B cell (primary cell): Measurements from ENCODE around the gene PDZK1. TPM values are rescaled to one million over a fixed set of nuclear protein-coding genes. Genes with fewer than 3 reads are reported as not detected.

Source experiments
- ATAC-seq: fragments of 200-7000 bp; cut with Tn5 transposase; one replicate; pipeline ENCODE4 v1.10.0; 2021; ENCODE audit warnings: low read depth, mild to moderate bottlenecking, moderate number of reproducible peaks, moderate library complexity
- CTCF ChIA-PET: fragments of 350-600 bp; sonication (Branson Sonifier 250); formaldehyde crosslinking; loops from one replicate; lab custom pipeline; 2021; ENCODE audit warnings: antibody characterized with exemption, inconsistent platforms; lab: Charles Lee
- POLR2A ChIA-PET: fragments of 350-600 bp; sonication (Branson Sonifier 250); formaldehyde crosslinking; loops from one replicate; lab custom pipeline; 2021; ENCODE audit warnings: antibody characterized with exemption; lab: Charles Lee
- DNase-seq: peaks from one replicate; pipeline ENCODE4 v3.0.0; 2013
- H2AFZ ChIP-seq: 2 replicates; pipeline ENCODE4 v1.6.1; 2012; ENCODE audit warnings: mild to moderate bottlenecking, low read depth, low read length; ENCODE audit not compliant: insufficient read depth, poor library complexity, severe bottlenecking
- H3K27ac ChIP-seq, 2 donors: 1 replicate in 1 of 2; 2 replicates in 1 of 2; pipeline ENCODE4 v1.5.1; 2012 to 2013; ENCODE audit warnings: low read length in 2 of 2, mild to moderate bottlenecking in 2 of 2, moderate library complexity in 1 of 2
- H3K27me3 ChIP-seq, 4 experiments: fragments of 200-600 bp in 1 of 4; sonication (generic) in 1 of 4; replicated peaks in 1 of 4; 1 replicate in 2 of 4; 2 replicates in 2 of 4; pipeline versions ENCODE4 v1.6.1 to v1.7.0; 2013 to 2016; ENCODE audit warnings: low read length in 3 of 4, mild to moderate bottlenecking in 2 of 4, mixed read lengths in 1 of 4, moderate library complexity in 1 of 4; ENCODE audit not compliant: insufficient read depth in 4 of 4, control insufficient read depth in 3 of 4; ENCODE audit errors: control extremely low read depth in 1 of 4
- H3K36me3 ChIP-seq, 2 experiments: replicated peaks in 1 of 2; 1 replicate in 1 of 2; 2 replicates in 1 of 2; pipeline versions ENCODE4 v1.6.1 to v1.7.1; 2013; ENCODE audit warnings: low read length in 1 of 2; ENCODE audit not compliant: insufficient read depth in 2 of 2, control insufficient read depth in 1 of 2; ENCODE audit errors: control extremely low read depth in 1 of 2, extremely low read depth in 1 of 2
- H3K4me1 ChIP-seq, 2 donors: fragments of 200-600 bp in 1 of 2; sonication (generic) in 1 of 2; 1 replicate in 1 of 2; 2 replicates in 1 of 2; pipeline versions ENCODE4 v1.5.1 to v1.6.1; 2013 to 2017; ENCODE audit warnings: low read length in 2 of 2; ENCODE audit not compliant: control insufficient read depth in 2 of 2, insufficient read depth in 2 of 2
- H3K4me2 ChIP-seq: replicated peaks from 2 replicates; pipeline ENCODE3; 2012; ENCODE audit warnings: mild to moderate bottlenecking, low read depth, low read length; ENCODE audit not compliant: poor library complexity, severe bottlenecking
- H3K4me3 ChIP-seq, 5 experiments: fragments of 200-600 bp in 1 of 5; sonication (generic) in 1 of 5; 1 replicate in 3 of 5; 2 replicates in 2 of 5; pipeline versions ENCODE4 v1.5.1 to v1.7.0; 2011 to 2016; ENCODE audit warnings: low read length in 4 of 5, mild to moderate bottlenecking in 4 of 5, low read depth in 2 of 5, control low read depth in 1 of 5, moderate library complexity in 1 of 5; ENCODE audit not compliant: insufficient read depth in 1 of 5; ENCODE audit errors: control extremely low read depth in 1 of 5, extremely low read depth in 1 of 5
- H3K79me2 ChIP-seq: fragments of 200-600 bp; sonication (generic); one replicate; pipeline ENCODE4 v1.6.0; 2016; ENCODE audit warnings: low read length; ENCODE audit not compliant: control insufficient read depth, insufficient read depth
- H3K9ac ChIP-seq: fragments of 200-600 bp; sonication (generic); 2 replicates; pipeline ENCODE4 v1.6.1; 2017; ENCODE audit warnings: mild to moderate bottlenecking, low read length, moderate library complexity
- H3K9me3 ChIP-seq, 3 donors: one replicate each; pipeline versions ENCODE4 v1.6.1 to v1.7.1; 2013; ENCODE audit warnings: low read length in 2 of 3; ENCODE audit not compliant: control insufficient read depth in 2 of 3, insufficient read depth in 1 of 3; ENCODE audit errors: control extremely low read depth in 1 of 3
- H4K20me1 ChIP-seq: 2 replicates; pipeline ENCODE4 v1.6.0; 2012; ENCODE audit warnings: mild to moderate bottlenecking, low read length; ENCODE audit not compliant: insufficient read depth, control insufficient read depth, poor library complexity, severe bottlenecking
- H3K27ac Mint-ChIP-seq: one replicate; pipeline ENCODE4 v1.8.0; 2021; ENCODE audit warnings: mixed read lengths
- H3K27me3 Mint-ChIP-seq: one replicate; pipeline ENCODE4 v1.8.0; 2021; ENCODE audit warnings: mixed read lengths
- H3K4me1 Mint-ChIP-seq: one replicate; pipeline ENCODE4 v1.8.0; 2021; ENCODE audit warnings: mixed read lengths
- H3K4me3 Mint-ChIP-seq: one replicate; pipeline ENCODE4 v1.8.0; 2021; ENCODE audit warnings: mixed read lengths
- H3K9me3 Mint-ChIP-seq: one replicate; pipeline ENCODE4 v1.8.0; 2022; ENCODE audit warnings: mixed read lengths; ENCODE audit not compliant: insufficient read depth
- CTCF ChIP-seq: fragments of 200-600 bp; IDR thresholded peaks from one replicate; pipeline ENCODE4 v1.8.0; 2022; ENCODE audit warnings: antibody characterized with exemption, mild to moderate bottlenecking
- EZH2 ChIP-seq: IDR thresholded peaks from 2 replicates; pipeline ENCODE4 v1.6.1; 2012; ENCODE audit warnings: borderline replicate concordance, low read depth, mild to moderate bottlenecking, moderate library complexity, low read length; ENCODE audit not compliant: insufficient read depth, poor library complexity, severe bottlenecking
- WGBS: methylation state at CpG from one replicate; pipeline ENCODE4 v1.1.5; 2013; ENCODE audit warnings: missing lambda C conversion rate; ENCODE audit not compliant: insufficient coverage; 5-methylcytosine and 5-hydroxymethylcytosine counted together
- intact Hi-C: fragments of 100-400 bp; cut with micrococcal nuclease; formaldehyde crosslinking; loops from one replicate; pipeline ENCODE4 v1.10.0; 2022
- polyA plus RNA-seq: library from polyadenylated mRNA; depleted of rRNA; stranded (reverse); fragments of >200 nt; gene quantifications from 2 replicates; pipeline ENCODE4 v1.2.3, GENCODE V29; 2012
- total RNA-seq, 2 donors: library from RNA; stranded (reverse); fragments of 120-200 nt in 1 of 2; gene quantifications; 1 replicate in 1 of 2; 2 replicates in 1 of 2; pipeline versions ENCODE4 v1.2.3 to v1.2.4, GENCODE V29; 2013 to 2022

PDZK1 gene
- total and polyA plus RNA-seq, 2 donors (not counting 1 experiment from before 2014, with no cell fraction given): 0.34 TPM; not detected in 1

- no peaks in the 10 kb centered on the region for H3K79me2 ChIP-seq
- H3K4me3 ChIP-seq: no peak overlapping the region
- peaks cover 0 to 55% of the 10 kb centered on the region in 2 experiments for H3K36me3 ChIP-seq
- no peaks in the 10 kb centered on the region for H3K9me3 ChIP-seq
- H3K4me2 ChIP-seq: no peak overlapping the region
- ChIA-PET POLR2A (no interaction called here), CTCF (no interaction called here)
- Mint-ChIP-seq H3K27me3 (no peaks in the 10 kb centered on the region), H3K4me1 (no peaks in the 10 kb centered on the region), H3K9me3 (no peaks in the 10 kb centered on the region), H3K27ac (no peak overlapping the region), H3K4me3 (no peak overlapping the region)
- no peak overlapping the region for H2AFZ ChIP-seq
- ATAC-seq (no peak), DNase-seq (no peak)
- WGBS: 100% methylated on average over 2 of the region's 5 CpGs
- no peaks in the 10 kb centered on the region for H4K20me1 ChIP-seq
- intact Hi-C loops: no loop called here
- no peaks in the 10 kb centered on the region for H3K27me3 ChIP-seq
- H3K9ac ChIP-seq: no peak overlapping the region
- H3K4me1 ChIP-seq: no peaks in the 10 kb centered on the region
- TF ChIP-seq CTCF (no peak), EZH2 (no peak)
- no peak overlapping the region for H3K27ac ChIP-seq
These were observed 43.3 kb upstream of the PDZK1 start for GRCh38 chr1:145750426-145750825.

GRCh38 chr1:145747398-145748247, 40.5 kb upstream of the PDZK1 start:
- H3K36me3 ChIP-seq: peaks cover 0 to 75% of the 10 kb centered on the region in 2 experiments
- H3K27me3 Mint-ChIP-seq: no peaks in the 10 kb centered on the region
- TF ChIP-seq EZH2 (no peak), CTCF (no peak)
- no peak overlapping the region for H3K27ac ChIP-seq
- H3K9me3 Mint-ChIP-seq: no peaks in the 10 kb centered on the region
- H3K27ac Mint-ChIP-seq: no peak overlapping the region
- no peaks in the 10 kb centered on the region for H3K27me3 ChIP-seq
- intact Hi-C loops: no loop called here
- CTCF ChIA-PET: no interaction called here
- 93% methylated on average over 3 of the region's 9 CpGs for WGBS
- POLR2A ChIA-PET: interaction anchor here (0.5 kb wide), 1 partner anchor 9 kb away, joined by 9 read pairs; no protein-coding TSS in a partner anchor
- no peak overlapping the region for H3K4me2 ChIP-seq
- no peak for DNase-seq
- no peak overlapping the region for H2AFZ ChIP-seq
- no peaks in the 10 kb centered on the region for H3K4me1 Mint-ChIP-seq
- no peaks in the 10 kb centered on the region for H3K4me1 ChIP-seq
- H3K79me2 ChIP-seq: no peaks in the 10 kb centered on the region
- H3K9ac ChIP-seq: no peak overlapping the region
- H4K20me1 ChIP-seq: no peaks in the 10 kb centered on the region
- H3K9me3 ChIP-seq: no peaks in the 10 kb centered on the region
- no peak overlapping the region for H3K4me3 Mint-ChIP-seq
- H3K4me3 ChIP-seq: no peak overlapping the region
- no peak for ATAC-seq
